GM12878 (cell line): ENCODE results near the gene AIMP2.

Source experiments
- TF ChIP-seq, protein P1 (sequence below): fragments of 450-650 bp; IDR thresholded peaks from 2 replicates; pipeline ENCODE4 v1.6.1; 2017; ENCODE audit warnings: mild to moderate bottlenecking
- TF ChIP-seq, protein P2 (sequence below), 3 experiments: IDR thresholded peaks in 2 of 3; conservative IDR thresholded peaks in 1 of 3; 2 replicates each; pipeline ENCODE4 v1.5.1; 2011; ENCODE audit warnings: low read depth in 3 of 3, low read length in 3 of 3, mild to moderate bottlenecking in 3 of 3, control low read depth in 2 of 3, moderate library complexity in 2 of 3, inconsistent platforms in 1 of 3, mixed read lengths in 1 of 3; ENCODE audit not compliant: control insufficient read depth in 2 of 3, insufficient read depth in 1 of 3; ENCODE audit errors: extremely low read depth in 1 of 3

DNA sequence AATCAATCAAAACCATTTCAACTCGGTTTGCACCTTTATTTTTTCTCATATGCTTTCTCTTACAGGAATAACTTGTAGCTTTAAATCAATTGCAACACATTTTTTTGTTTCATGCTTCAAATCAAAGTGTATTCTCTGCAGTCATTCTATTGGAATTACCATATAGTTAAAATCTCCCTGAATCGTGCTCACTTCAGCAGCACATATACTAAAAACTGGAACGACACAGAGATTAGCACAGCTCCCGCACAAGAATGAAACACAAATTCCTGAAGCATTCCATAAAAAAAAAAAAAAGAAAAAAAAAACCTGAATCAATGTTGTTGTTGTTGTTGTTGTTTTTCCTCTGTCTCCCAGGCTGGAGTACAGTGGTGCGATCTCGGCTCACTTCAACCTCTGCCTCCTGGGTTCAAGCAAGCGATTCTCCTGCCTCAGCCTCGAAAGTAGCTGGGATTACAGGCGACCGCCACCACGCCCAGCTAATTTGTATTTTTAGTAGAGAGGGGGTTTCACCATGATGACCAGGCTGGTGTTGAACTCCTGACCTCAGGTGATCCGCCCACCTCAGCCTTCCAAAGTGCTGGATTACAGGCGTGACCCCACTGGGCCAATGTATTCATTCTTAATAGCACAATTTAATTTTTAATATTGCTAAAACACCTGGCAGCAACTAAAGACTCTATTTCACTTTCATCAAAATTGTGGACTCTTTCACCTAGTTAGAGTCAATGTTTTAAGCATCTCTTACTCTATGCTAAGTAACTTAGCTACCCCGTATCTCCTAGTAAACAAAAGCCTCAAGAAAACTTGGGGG lies 48.5 kb downstream of the AIMP2 start:
- TF ChIP-seq, protein P1, sequence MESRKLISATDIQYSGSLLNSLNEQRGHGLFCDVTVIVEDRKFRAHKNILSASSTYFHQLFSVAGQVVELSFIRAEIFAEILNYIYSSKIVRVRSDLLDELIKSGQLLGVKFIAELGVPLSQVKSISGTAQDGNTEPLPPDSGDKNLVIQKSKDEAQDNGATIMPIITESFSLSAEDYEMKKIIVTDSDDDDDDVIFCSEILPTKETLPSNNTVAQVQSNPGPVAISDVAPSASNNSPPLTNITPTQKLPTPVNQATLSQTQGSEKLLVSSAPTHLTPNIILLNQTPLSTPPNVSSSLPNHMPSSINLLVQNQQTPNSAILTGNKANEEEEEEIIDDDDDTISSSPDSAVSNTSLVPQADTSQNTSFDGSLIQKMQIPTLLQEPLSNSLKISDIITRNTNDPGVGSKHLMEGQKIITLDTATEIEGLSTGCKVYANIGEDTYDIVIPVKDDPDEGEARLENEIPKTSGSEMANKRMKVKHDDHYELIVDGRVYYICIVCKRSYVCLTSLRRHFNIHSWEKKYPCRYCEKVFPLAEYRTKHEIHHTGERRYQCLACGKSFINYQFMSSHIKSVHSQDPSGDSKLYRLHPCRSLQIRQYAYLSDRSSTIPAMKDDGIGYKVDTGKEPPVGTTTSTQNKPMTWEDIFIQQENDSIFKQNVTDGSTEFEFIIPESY, result no peak
- TF ChIP-seq, protein P2, sequence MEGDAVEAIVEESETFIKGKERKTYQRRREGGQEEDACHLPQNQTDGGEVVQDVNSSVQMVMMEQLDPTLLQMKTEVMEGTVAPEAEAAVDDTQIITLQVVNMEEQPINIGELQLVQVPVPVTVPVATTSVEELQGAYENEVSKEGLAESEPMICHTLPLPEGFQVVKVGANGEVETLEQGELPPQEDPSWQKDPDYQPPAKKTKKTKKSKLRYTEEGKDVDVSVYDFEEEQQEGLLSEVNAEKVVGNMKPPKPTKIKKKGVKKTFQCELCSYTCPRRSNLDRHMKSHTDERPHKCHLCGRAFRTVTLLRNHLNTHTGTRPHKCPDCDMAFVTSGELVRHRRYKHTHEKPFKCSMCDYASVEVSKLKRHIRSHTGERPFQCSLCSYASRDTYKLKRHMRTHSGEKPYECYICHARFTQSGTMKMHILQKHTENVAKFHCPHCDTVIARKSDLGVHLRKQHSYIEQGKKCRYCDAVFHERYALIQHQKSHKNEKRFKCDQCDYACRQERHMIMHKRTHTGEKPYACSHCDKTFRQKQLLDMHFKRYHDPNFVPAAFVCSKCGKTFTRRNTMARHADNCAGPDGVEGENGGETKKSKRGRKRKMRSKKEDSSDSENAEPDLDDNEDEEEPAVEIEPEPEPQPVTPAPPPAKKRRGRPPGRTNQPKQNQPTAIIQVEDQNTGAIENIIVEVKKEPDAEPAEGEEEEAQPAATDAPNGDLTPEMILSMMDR (IDR thresholded peaks at IDR 0.05 in 2 of 3, conservative IDR thresholded peaks at IDR 0.05 in 1 of 3; ENCODE audit: control insufficient read depth in 2 of 3, extremely low read depth in 1 of 3, insufficient read depth in 1 of 3, low read depth in 3 of 3, low read length in 3 of 3), result no peak
